HUDEP-2 (cell line): ENCODE measurements around the gene MGA.

Source experiments
- DNase-seq, 76 experiments: peaks; one replicate each; lab custom pipeline; 2025; ENCODE audit not compliant: unreplicated experiment in 76 of 76; lab: John Stamatoyannopoulos, UW

MGA gene

GRCh38 chr15:41822471-41822870 lies 162.3 kb downstream of the MGA start:
- DNase-seq, result no peak
